Liver (tissue), 3 donors: ENCODE data around the gene PPP6R3.

Experiments
- EGR1 ChIP-seq, 2 donors: IDR thresholded peaks; 2 replicates each; pipeline ENCODE4 v1.6.1; 2016 to 2018; ENCODE audit warnings: antibody characterized with exemption in 2 of 2, low read depth in 2 of 2
- FOXA1 ChIP-seq: IDR thresholded peaks from 2 replicates; pipeline ENCODE4 v1.6.1; 2016; ENCODE audit warnings: antibody characterized with exemption
- GABPA ChIP-seq, 2 donors: IDR thresholded peaks in 1 of 2; conservative IDR thresholded peaks in 1 of 2; 2 replicates each; pipeline ENCODE4 v1.6.1; 2016; ENCODE audit warnings: antibody characterized with exemption in 2 of 2, mild to moderate bottlenecking in 1 of 2, moderate library complexity in 1 of 2
- HNF4G ChIP-seq: IDR thresholded peaks from 2 replicates; pipeline ENCODE4 v1.6.1; 2016; ENCODE audit warnings: antibody characterized with exemption
- JUND ChIP-seq, 2 donors: IDR thresholded peaks; 2 replicates each; pipeline ENCODE4 v1.6.1; 2016; ENCODE audit warnings: antibody characterized with exemption in 2 of 2
- RAD21 ChIP-seq, 2 donors: IDR thresholded peaks; 2 replicates each; pipeline ENCODE4 v1.6.1; 2016; ENCODE audit warnings: antibody characterized with exemption in 2 of 2, mild to moderate bottlenecking in 2 of 2
- SP1 ChIP-seq: IDR thresholded peaks from 2 replicates; pipeline ENCODE4 v1.6.1; 2018; ENCODE audit warnings: antibody characterized with exemption, mild to moderate bottlenecking
- TAF1 ChIP-seq: conservative IDR thresholded peaks from 2 replicates; pipeline ENCODE4 v1.6.1; 2016; ENCODE audit warnings: antibody characterized with exemption, mild to moderate bottlenecking
- YY1 ChIP-seq: IDR thresholded peaks from 2 replicates; pipeline ENCODE4 v1.6.1; 2016; ENCODE audit warnings: antibody characterized with exemption, mild to moderate bottlenecking
- TF ChIP-seq, protein P1 (sequence below): fragments of 150-350 bp; IDR thresholded peaks from 2 replicates; pipeline ENCODE4 v1.5.1; 2017; ENCODE audit warnings: improper control_type of control experiment, low read depth, low read length; ENCODE audit not compliant: missing input control
- TF ChIP-seq, protein P2 (sequence below): IDR thresholded peaks from 2 replicates; pipeline ENCODE4 v1.6.1; 2016; ENCODE audit warnings: antibody characterized with exemption, mild to moderate bottlenecking
- TF ChIP-seq, protein P3 (sequence below): IDR thresholded peaks from 2 replicates; pipeline ENCODE4 v1.6.1; 2016; ENCODE audit warnings: antibody characterized with exemption
- TF ChIP-seq, protein P4 (sequence below): IDR thresholded peaks from 2 replicates; pipeline ENCODE4 v1.6.1; 2016; ENCODE audit warnings: antibody characterized with exemption
- donor health status: healthy.
- donor health status: healthy.

DNA sequence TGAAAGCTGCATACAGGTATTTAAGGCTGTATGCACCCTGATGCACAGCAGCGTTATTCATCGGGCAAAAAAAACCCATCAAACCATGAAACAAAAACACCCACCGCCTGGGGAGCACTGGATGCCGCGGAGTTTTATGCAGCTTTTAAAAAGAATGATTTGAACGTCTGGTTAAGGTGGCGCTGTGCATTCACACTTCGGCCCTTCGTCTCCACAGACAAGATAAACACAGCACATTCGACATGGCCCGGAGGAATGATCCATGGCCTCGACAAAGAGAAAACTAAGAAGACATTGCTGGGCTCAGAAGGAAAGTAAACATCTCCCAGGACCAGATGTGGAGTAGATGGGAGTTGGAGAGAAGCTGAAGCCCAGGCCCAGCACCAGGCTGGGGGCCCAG, 183.0 kb downstream of the PPP6R3 start:
- TF ChIP-seq RAD21 (IDR thresholded peaks at IDR 0.05) (no peak), GABPA (IDR thresholded peaks at IDR 0.05 in 1 of 2, conservative IDR thresholded peaks at IDR 0.05 in 1 of 2) (no peak), FOXA1 (no peak), TAF1 (no peak), YY1 (no peak), HNF4G (no peak), EGR1 (IDR thresholded peaks at IDR 0.05; ENCODE audit: low read depth in 2 of 2) (no peak), SP1 (no peak), JUND (IDR thresholded peaks at IDR 0.05) (no peak)
- TF ChIP-seq, protein P1, sequence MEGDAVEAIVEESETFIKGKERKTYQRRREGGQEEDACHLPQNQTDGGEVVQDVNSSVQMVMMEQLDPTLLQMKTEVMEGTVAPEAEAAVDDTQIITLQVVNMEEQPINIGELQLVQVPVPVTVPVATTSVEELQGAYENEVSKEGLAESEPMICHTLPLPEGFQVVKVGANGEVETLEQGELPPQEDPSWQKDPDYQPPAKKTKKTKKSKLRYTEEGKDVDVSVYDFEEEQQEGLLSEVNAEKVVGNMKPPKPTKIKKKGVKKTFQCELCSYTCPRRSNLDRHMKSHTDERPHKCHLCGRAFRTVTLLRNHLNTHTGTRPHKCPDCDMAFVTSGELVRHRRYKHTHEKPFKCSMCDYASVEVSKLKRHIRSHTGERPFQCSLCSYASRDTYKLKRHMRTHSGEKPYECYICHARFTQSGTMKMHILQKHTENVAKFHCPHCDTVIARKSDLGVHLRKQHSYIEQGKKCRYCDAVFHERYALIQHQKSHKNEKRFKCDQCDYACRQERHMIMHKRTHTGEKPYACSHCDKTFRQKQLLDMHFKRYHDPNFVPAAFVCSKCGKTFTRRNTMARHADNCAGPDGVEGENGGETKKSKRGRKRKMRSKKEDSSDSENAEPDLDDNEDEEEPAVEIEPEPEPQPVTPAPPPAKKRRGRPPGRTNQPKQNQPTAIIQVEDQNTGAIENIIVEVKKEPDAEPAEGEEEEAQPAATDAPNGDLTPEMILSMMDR = no peak
- TF ChIP-seq, protein P2, sequence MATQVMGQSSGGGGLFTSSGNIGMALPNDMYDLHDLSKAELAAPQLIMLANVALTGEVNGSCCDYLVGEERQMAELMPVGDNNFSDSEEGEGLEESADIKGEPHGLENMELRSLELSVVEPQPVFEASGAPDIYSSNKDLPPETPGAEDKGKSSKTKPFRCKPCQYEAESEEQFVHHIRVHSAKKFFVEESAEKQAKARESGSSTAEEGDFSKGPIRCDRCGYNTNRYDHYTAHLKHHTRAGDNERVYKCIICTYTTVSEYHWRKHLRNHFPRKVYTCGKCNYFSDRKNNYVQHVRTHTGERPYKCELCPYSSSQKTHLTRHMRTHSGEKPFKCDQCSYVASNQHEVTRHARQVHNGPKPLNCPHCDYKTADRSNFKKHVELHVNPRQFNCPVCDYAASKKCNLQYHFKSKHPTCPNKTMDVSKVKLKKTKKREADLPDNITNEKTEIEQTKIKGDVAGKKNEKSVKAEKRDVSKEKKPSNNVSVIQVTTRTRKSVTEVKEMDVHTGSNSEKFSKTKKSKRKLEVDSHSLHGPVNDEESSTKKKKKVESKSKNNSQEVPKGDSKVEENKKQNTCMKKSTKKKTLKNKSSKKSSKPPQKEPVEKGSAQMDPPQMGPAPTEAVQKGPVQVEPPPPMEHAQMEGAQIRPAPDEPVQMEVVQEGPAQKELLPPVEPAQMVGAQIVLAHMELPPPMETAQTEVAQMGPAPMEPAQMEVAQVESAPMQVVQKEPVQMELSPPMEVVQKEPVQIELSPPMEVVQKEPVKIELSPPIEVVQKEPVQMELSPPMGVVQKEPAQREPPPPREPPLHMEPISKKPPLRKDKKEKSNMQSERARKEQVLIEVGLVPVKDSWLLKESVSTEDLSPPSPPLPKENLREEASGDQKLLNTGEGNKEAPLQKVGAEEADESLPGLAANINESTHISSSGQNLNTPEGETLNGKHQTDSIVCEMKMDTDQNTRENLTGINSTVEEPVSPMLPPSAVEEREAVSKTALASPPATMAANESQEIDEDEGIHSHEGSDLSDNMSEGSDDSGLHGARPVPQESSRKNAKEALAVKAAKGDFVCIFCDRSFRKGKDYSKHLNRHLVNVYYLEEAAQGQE = no peak
- TF ChIP-seq, protein P3, sequence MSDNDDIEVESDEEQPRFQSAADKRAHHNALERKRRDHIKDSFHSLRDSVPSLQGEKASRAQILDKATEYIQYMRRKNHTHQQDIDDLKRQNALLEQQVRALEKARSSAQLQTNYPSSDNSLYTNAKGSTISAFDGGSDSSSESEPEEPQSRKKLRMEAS = no peak
- TF ChIP-seq, protein P4, sequence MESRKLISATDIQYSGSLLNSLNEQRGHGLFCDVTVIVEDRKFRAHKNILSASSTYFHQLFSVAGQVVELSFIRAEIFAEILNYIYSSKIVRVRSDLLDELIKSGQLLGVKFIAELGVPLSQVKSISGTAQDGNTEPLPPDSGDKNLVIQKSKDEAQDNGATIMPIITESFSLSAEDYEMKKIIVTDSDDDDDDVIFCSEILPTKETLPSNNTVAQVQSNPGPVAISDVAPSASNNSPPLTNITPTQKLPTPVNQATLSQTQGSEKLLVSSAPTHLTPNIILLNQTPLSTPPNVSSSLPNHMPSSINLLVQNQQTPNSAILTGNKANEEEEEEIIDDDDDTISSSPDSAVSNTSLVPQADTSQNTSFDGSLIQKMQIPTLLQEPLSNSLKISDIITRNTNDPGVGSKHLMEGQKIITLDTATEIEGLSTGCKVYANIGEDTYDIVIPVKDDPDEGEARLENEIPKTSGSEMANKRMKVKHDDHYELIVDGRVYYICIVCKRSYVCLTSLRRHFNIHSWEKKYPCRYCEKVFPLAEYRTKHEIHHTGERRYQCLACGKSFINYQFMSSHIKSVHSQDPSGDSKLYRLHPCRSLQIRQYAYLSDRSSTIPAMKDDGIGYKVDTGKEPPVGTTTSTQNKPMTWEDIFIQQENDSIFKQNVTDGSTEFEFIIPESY = no peak
